Activated CD4-positive, alpha-beta T cell treated with anti-CD3 and anti-CD28 coated beads, Interleukin-2, amount 50 U/mL, for 1 hour (primary cell): ENCODE results near the gene GPT2.

Experiments
- DNase-seq: peaks from one replicate; pipeline ENCODE4 v3.0.0-alpha.2; 2020

The GPT2 gene

DNA sequence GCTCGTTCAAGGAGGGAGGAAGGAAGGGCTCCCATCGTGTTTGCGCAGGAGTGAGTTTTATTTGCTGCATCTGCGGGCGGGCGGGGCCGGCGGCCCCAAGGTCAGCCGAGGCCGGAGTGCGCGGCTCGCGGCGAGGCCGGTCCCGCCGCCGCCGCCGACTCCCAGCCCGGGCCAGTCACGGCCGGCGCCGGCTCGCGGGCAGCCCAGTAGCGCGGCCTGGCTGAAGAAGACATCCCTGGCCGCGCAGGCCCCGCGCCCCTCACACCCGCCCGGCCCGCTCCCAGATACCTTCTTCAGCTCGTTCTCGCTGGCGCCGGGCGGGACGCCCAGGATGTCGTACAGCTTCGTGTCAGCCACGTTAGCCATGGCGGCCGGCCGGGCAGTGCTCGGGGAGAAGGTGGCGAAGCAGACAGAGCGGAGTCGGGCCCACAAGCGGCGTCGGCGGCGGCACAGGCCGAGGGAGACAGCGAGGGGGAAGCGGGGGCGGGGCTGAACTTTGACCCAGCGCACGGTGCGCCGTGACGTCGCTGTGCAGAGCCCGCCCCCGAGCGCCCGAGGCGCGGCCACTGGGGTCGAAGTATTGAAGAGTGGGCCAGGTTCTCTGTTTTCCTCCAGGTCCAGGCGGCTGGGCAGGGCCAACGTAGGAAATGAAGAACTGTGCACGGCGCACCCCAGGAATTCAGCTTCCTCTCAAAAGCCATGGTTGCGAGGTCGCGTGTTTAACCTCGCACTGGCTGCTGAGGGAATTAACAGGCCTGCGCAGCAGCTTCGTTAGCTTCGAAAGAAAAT, 89.2 kb downstream of the GPT2 start, which contains the start of gene DNAJA2:
TSS of gene DNAJA2 (minus strand) at position 468 of the 789 bp plus-strand sequence. CDS start at position 366, 102 bp downstream.
- peak; percentile 93 for DNase-seq

DNA sequence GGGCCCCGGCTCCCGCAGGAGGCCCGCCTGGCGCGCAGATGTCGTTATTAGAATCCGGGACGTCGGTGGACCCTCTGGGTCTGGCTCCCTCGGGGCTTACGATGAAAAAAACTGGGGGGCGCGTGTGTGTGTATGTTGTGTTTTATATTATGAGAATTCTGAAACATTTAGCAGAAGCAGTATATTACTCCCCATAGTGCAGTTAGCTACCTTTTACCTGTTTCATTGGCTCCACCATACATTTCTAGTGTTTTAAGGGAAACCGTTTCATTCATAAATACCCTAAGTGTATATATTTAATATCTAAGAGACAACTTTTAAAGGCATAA, 89.8 kb downstream of the GPT2 start:
- no peak for DNase-seq

DNA sequence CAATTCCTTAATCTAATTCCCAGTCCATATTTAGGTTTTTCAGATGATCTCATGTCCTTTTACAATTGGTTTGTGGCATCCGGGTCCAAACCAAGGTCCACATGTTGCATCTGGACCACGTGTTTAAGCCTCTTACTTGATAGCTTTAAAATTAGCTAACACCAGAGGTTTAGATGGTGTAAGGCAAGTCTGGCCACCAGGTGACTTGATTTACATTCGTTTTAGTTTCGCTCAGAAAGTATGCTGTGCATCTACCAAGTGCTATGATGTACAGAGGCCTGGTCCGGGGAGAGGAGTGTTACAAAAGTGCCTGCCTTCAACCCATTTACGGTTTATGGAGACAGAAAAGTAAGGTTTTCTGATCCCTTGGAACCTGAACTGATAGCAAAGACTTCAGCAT, 90.2 kb downstream of the GPT2 start:
- DNase-seq = peak; percentile 8

DNA sequence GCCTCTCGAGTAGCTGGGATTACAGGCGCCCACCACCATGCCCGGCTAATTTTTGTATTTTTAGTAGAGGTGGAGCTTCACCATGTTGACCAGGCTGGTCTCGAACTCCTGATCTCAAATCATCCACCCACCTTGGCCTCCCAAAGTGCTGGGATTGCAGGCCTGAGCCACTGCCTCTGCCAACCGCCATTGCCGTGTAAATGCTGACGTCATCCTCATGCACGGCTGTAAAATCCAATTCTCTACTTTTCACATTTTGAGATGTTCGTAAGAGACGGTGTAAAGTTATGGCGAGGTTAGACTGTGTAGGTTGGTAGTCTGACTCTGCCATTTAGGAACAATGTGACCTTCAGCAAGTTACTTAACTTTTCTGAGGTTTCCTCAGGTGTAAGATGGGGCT, 91.0 kb downstream of the GPT2 start:
- no peak for DNase-seq

DNA sequence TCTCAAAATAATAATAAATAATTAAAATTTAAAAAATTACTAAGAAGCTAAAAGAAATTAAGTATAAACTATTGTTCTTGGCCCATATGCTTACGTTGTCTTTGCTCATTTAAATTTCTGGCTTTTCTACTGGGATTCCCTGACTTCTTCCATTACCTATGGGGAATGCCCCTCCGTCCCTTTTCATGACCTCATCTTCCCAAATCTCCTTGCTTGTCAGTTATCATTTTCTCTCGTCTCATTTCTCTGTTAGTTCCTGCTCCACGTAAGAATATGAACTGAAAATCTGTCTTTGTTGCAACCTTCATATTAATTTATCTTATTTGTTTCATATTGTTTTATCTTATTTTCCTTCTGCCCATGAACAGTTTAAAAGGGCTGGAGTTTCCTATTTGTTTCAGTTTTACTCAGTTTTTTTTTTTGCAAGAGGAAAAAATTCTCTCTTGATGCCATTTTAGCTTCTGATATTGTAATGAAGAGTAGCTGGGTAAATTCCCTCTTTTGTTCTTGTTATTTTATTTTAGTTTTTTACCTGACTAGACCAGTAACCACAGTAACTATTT, 91.8 kb downstream of the GPT2 start:
- no peak for DNase-seq

DNA sequence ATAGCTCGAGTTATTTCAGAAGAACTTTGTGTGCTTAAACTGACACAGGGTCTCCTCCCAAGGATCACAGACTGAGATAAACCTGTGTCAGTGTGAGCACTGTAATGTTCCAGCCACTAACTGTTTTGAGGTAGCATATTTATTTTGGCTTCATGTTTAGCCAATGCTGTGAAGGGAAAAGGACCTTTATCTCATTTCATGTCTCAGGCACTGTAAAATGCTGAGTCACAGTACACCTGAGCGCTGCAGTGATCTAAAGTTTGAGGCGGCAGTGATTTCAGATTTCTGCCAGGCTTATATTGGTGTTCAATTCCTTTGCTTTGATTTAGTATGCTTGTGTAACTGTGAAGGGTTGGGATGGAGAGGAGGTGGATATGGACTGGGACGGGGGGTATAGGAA, 92.4 kb downstream of the GPT2 start:
- DNase-seq = no peak
